Measurements from ENCODE around the gene CDKN2C. TPM values are rescaled to one million over a fixed set of nuclear protein-coding genes. Genes with fewer than 3 reads are reported as not detected.

The CDKN2C gene
- total RNA-seq, 1 experiment from 2014 or later, result 9.4 TPM

DNA sequence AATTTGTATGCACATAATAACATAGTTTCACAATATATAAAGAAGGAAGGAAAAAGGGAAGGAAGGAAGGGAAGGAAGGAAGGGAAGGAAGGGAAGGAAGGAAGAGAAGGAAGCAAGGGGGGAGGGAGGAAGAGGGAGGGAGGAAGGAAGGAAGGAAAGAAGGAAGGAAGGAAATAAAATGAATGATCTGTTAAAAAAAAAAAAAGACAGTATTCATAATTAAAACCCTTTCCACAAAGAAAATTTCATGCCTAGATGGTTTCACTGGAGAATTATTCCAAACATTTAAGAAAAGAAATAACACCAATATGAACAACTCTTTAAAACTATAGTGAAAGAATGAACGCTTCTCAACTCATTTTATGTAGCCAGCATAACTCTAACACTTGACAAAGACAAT is 44.8 kb downstream of the CDKN2C start (continued):
- TF ChIP-seq EZH2phosphoT487 (IDR thresholded peaks at IDR 0.05; ENCODE audit: borderline replicate concordance) (no peak), CEBPB (IDR thresholded peaks at IDR 0.05; ENCODE audit: low read depth) (no peak)

DNA sequence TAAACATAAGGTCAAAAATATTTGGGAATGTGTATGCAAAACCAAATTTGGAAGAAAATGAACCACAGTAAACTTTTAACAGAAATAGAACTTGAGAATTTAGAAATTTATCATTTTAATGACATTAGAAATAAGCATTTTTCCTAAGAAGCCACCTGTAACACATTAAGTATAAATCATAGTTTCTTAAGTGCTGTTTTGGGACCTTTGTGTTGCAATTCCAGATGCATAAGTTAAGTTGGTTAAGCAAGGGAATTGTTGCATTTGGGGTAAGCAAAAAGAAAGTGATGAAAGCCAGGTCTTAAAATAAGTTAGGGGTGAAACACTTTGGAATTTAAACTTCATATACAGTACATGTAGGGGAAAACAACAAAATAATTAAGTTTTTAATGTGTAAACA is 49.8 kb downstream of the CDKN2C start:
- ChIA-PET POLR2A (no interaction called here), CTCF (no interaction called here), RAD21 (ENCODE audit: low non-redundant PET in 1 of 2, low total read pairs in 2 of 2, uncharacterized antibody in 2 of 2, unreplicated experiment in 2 of 2) (no interaction called here)
- no peaks in the 10 kb centered on the region for H3K9me2 ChIP-seq (ENCODE audit: insufficient read depth)
- H3K4me2 ChIP-seq (ENCODE audit: low read length), result no peak overlapping the region
- DNase-seq (ENCODE audit: low read depth, low spot score) (no peak), ATAC-seq (no peak)
- no TSS peak for BruUV-seq (replicated peaks)
- H3K4me1 ChIP-seq (ENCODE audit: control insufficient read depth in 1 of 2, insufficient read depth in 2 of 2, low read length in 2 of 2), result no peaks in the 10 kb centered on the region
- no peaks in the 10 kb centered on the region for H3K79me2 ChIP-seq (ENCODE audit: insufficient read depth, low read length)
- TF ChIP-seq, protein P1, sequence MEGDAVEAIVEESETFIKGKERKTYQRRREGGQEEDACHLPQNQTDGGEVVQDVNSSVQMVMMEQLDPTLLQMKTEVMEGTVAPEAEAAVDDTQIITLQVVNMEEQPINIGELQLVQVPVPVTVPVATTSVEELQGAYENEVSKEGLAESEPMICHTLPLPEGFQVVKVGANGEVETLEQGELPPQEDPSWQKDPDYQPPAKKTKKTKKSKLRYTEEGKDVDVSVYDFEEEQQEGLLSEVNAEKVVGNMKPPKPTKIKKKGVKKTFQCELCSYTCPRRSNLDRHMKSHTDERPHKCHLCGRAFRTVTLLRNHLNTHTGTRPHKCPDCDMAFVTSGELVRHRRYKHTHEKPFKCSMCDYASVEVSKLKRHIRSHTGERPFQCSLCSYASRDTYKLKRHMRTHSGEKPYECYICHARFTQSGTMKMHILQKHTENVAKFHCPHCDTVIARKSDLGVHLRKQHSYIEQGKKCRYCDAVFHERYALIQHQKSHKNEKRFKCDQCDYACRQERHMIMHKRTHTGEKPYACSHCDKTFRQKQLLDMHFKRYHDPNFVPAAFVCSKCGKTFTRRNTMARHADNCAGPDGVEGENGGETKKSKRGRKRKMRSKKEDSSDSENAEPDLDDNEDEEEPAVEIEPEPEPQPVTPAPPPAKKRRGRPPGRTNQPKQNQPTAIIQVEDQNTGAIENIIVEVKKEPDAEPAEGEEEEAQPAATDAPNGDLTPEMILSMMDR (IDR thresholded peaks at IDR 0.05 in 2 of 3, conservative IDR thresholded peaks at IDR 0.05 in 1 of 3; ENCODE audit: borderline replicate concordance in 1 of 3, insufficient read depth in 1 of 3, low read depth in 2 of 3, low read length in 2 of 3), result no peak
- no peak for TF ChIP-seq EGR1 (IDR thresholded peaks at IDR 0.05; ENCODE audit: low read depth)
- no peak for TF ChIP-seq CBX3 (IDR thresholded peaks at IDR 0.05; ENCODE audit: low read depth)
- no peak for TF ChIP-seq YY1 (IDR thresholded peaks at IDR 0.05; ENCODE audit: extremely low read depth, insufficient replicate concordance, low read depth, low read length)
- no peak for TF ChIP-seq JUND (IDR thresholded peaks at IDR 0.05)
- TF ChIP-seq, protein P2, sequence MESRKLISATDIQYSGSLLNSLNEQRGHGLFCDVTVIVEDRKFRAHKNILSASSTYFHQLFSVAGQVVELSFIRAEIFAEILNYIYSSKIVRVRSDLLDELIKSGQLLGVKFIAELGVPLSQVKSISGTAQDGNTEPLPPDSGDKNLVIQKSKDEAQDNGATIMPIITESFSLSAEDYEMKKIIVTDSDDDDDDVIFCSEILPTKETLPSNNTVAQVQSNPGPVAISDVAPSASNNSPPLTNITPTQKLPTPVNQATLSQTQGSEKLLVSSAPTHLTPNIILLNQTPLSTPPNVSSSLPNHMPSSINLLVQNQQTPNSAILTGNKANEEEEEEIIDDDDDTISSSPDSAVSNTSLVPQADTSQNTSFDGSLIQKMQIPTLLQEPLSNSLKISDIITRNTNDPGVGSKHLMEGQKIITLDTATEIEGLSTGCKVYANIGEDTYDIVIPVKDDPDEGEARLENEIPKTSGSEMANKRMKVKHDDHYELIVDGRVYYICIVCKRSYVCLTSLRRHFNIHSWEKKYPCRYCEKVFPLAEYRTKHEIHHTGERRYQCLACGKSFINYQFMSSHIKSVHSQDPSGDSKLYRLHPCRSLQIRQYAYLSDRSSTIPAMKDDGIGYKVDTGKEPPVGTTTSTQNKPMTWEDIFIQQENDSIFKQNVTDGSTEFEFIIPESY (IDR thresholded peaks at IDR 0.05; ENCODE audit: extremely low read depth, insufficient replicate concordance, low read length), result no peak
- TF ChIP-seq EZH2 (IDR thresholded peaks at IDR 0.05), result no peak
- H3K27ac ChIP-seq (ENCODE audit: low read depth, low read length), result no peak overlapping the region
- no peaks in the 10 kb centered on the region for H4K20me1 ChIP-seq (ENCODE audit: insufficient read depth)
- H3K9ac ChIP-seq (ENCODE audit: low read length), result no peak overlapping the region
- no peak overlapping the region for H3K4me3 ChIP-seq (replicated peaks in 1 of 2; ENCODE audit: low read depth in 1 of 2, low read length in 2 of 2)
- no peak overlapping the region for H2AFZ ChIP-seq (ENCODE audit: low read depth, low read length, poor library complexity, severe bottlenecking)
- intact Hi-C loops (cut with micrococcal nuclease), result no loop called here
- H3K27me3 ChIP-seq (ENCODE audit: insufficient read depth, low read length), result no peaks in the 10 kb centered on the region
- 0 out of 4 replicates have a peak, but pooled peaks cover 0 to under 1% of the 10 kb centered on the region in 2 experiments for H3K9me3 ChIP-seq (ENCODE audit: control insufficient read depth in 1 of 2, insufficient read depth in 1 of 2, low read depth in 1 of 2, low read length in 2 of 2)
- no peaks in the 10 kb centered on the region for H3K36me3 ChIP-seq (ENCODE audit: control insufficient read depth in 1 of 2, insufficient read depth in 2 of 2, low read length in 2 of 2)

Other genes with a start within 250 kb of the CDKN2C start
- 73.2 TPM for gene FAF1, start 10.0 kb upstream of the CDKN2C start, total RNA-seq (2021; ENCODE audit: unreplicated experiment)
- gene C1orf185, start 132.0 kb downstream of the CDKN2C start, total RNA-seq (2021; ENCODE audit: unreplicated experiment), result not detected

Measured in HCT116 (cell line).